Measurements from ENCODE around the gene SEMA3E.

GRCh38 chr7:83658126-83658525, 9.2 kb upstream of the SEMA3E start:
- TF ChIP-seq CTCF (IDR thresholded peaks at IDR 0.05) (no peak), POLR2A (IDR thresholded peaks at IDR 0.05; ENCODE audit: low read depth) (no peak)
